Measurements from ENCODE around the gene TMEM150B. TPM values are rescaled to one million over a fixed set of nuclear protein-coding genes. Genes with fewer than 3 reads are reported as not detected.

Gene TMEM150B
- total and polyA plus RNA-seq, 2 of the 13 experiments (the other 11 are each of a cell fraction or from before 2014, with no cell fraction given), result 1.3 to 1.8 TPM

GRCh38 chr19:55279770-55280643 is 45.1 kb downstream of the TMEM150B start, which contains the start of gene HSPBP1 (continued):
- TF ChIP-seq REST (IDR thresholded peaks at IDR 0.05; ENCODE audit: borderline replicate concordance in 1 of 2, low read depth in 1 of 2, low read length in 2 of 2) (no peak), ZNF383 (CRISPR knock-in tag; IDR thresholded peaks at IDR 0.05; ENCODE audit: borderline replicate concordance) (no peak), PBX3 (CRISPR knock-in tag; IDR thresholded peaks at IDR 0.05; ENCODE audit: borderline replicate concordance) (no peak), ZZZ3 (CRISPR knock-in tag; IDR thresholded peaks at IDR 0.05; ENCODE audit: borderline replicate concordance) (no peak), ZNF629 (CRISPR knock-in tag; conservative IDR thresholded peaks at IDR 0.05) (no peak), ZNF20 (CRISPR knock-in tag; IDR thresholded peaks at IDR 0.05) (no peak), RELA (CRISPR knock-in tag; IDR thresholded peaks at IDR 0.05) (no peak), POLR2AphosphoS5 (IDR thresholded peaks at IDR 0.05; ENCODE audit: low read depth, low read length) (peak; percentile 58; the same call in 1 of the 2 replicates), MNT (IDR thresholded peaks at IDR 0.05) (peak; percentile 46), TBL1XR1 (IDR thresholded peaks at IDR 0.05; ENCODE audit: borderline replicate concordance, low read length, partially characterized antibody) (no peak), TCF7 (IDR thresholded peaks at IDR 0.05; ENCODE audit: low read depth) (no peak), GATA4 (IDR thresholded peaks at IDR 0.05; ENCODE audit: borderline replicate concordance, low read depth) (no peak), ZBTB39 (CRISPR knock-in tag; IDR thresholded peaks at IDR 0.05) (0 out of 2 replicates have a peak, but pooled peaks have one; percentile 22), GZF1 (CRISPR knock-in tag; IDR thresholded peaks at IDR 0.05) (no peak; the same call in 1 of the 2 replicates), SRSF9 (IDR thresholded peaks at IDR 0.05; ENCODE audit: borderline replicate concordance, insufficient read depth, low read depth, low read length, poor library complexity, severe bottlenecking) (no peak), ATF6 (CRISPR knock-in tag; conservative IDR thresholded peaks at IDR 0.05) (no peak), IRX3 (CRISPR knock-in tag; IDR thresholded peaks at IDR 0.05; ENCODE audit: borderline replicate concordance, low read depth) (no peak)

All from HepG2 (cell line).